GM21529 (cell line): ENCODE results near the gene SLC44A5.
"Not testable (repeated sequence)": the region's sequence is repeated elsewhere in the genome, so short reads cannot be mapped to it uniquely, and the experiment has no call there.

Experiments used
- ATAC-seq: cut with Tn5 transposase; IDR thresholded peaks from one replicate; pipeline ENCODE4 v1.9.1; 2021; ENCODE audit not compliant: unreplicated experiment

Gene SLC44A5

DNA sequence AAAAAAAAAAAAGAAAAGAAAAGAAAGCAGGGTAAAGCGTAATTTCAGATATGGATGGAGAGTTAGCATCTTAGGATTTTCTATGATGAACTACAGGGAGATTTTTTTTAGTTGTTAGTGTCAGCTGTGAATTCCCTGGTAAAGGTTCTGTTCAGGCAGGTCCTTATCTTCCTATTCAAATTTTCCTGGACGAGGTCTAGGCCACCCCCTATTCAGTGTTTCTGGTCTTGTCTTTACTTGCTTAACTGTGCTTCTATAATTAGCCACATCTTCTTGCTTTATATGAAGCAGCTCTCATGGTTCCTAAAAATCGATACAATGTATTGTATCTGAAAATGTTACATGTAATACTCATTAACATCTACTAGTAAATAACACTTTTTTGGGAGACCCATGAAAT, 318.9 kb downstream of the SLC44A5 start:
- no peak for ATAC-seq

- ATAC-seq: no peak
Measured at GRCh38 chr1:75276385-75276784, 334.5 kb downstream of the SLC44A5 start.

DNA sequence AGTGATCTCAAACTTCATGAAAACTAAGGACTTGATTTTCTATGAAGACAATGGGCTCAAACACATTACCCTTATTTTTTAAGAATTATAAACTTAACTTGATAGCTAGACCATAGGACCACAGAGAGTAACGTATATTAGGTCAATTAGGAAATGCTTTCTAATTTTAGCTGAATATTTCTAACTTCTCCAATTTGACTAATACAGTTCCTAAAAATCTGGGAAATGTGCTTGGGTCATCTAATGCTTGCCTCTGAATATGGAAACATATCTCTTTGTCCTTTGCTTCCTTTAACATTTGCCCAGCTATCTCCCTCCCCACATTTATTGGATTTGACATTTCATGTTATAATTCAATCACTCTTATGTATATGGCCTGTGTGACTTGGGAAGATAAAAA, 335.3 kb downstream of the SLC44A5 start:
- ATAC-seq: no peak

- no peak for ATAC-seq
Measured at GRCh38 chr1:75274920-75275506, 335.9 kb downstream of the SLC44A5 start.

DNA sequence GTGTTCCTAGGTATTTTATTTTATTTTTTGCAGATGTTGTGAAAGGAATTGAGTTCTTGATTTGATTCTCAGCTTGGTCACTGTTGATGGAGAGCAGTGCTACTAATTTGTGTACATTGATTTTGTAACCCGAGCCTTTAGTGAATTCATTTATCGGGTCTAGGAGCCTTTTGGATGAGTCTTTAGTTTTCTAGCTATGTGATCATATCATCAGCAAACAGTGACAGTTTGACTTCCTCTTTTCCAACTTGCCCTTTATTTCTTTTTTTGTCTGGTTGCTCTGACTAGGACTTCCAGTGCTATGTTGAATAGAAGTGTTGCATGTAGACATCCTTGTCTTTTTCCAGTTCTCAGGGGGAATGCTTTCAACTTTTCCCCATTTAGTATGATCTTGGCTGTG, 337.8 kb downstream of the SLC44A5 start:
- ATAC-seq: no peak

- peak; percentile 81 for ATAC-seq
Measured at GRCh38 chr1:75265792-75266191, 345.1 kb downstream of the SLC44A5 start.

DNA sequence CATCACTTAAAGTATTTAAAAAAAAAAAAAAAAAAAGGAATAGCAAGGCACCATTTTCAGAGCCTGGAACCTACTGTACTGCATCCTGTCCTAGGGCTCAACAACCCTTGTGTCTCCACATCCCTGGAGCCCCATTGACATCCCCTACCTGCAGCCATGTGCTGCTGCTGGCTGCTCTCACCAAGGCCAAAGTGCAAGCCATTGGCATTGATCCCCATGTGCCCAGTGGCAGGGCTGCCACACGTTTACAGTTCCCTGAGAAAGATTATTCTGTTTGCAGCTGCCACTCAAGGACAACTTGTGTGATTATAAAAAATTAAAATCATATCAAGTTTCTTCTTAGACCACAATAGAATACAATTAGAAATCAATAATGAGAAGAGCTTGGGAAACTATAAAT, 346.8 kb downstream of the SLC44A5 start:
- ATAC-seq: no peak

DNA sequence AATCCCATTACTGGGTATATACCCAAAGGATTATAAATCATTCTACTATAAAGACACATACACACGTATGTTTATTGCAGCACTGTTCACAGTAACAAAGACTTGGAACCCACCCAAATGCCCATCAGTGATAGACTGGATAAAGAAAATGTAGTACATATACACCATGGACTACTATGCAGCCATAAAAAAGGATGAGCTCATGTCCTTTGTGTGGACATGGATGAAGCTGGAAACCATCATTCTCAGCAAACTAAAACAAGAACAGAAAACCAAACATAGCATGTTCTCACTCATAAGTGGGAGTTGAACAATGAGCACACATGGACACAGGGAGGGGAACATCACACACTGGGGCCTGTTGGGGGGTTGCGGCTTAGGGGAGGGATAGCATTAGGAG, 347.3 kb downstream of the SLC44A5 start:
- not testable (repeated sequence) for ATAC-seq

DNA sequence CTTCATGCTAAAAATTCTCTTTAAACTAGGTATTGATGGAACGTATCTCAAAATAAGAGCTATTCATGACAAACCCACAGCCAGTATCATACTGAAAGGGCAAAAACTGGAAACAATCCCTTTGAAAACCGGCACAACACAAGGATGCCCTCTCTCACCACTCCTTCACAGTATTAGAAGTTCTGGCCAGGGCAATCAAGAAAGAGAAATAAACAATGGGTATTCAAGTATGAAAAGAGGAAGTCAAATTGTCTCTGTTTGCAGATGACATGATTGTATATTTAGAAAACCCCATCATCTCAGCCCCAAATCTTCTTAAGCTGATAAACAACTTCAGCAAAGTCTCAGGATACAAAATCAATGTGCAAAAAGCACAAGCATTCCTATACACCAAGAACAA, 349.0 kb downstream of the SLC44A5 start:
- ATAC-seq: not testable (repeated sequence)

DNA sequence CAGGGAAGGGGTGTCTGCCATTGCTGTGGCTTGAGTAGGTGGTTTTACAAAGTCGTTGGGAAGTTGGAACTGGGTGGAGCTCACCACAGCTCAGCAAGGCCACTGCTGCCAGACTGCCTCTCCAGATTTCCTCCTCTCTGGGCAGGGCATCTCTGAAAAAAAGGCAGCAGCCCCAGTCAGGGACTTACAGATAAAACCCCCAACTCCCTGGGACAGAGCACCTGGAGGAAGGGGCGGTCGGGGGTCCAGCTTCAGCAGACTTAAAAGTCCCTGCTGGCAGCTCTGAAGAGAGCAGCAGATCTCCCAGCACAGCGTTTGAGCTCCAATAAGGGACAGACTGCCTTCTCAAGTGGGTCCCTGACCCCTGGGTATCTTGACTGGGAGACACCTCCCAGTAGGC, 352.6 kb downstream of the SLC44A5 start:
- no peak for ATAC-seq

- no peak for ATAC-seq
Measured at GRCh38 chr1:75257424-75257823, 353.5 kb downstream of the SLC44A5 start.

DNA sequence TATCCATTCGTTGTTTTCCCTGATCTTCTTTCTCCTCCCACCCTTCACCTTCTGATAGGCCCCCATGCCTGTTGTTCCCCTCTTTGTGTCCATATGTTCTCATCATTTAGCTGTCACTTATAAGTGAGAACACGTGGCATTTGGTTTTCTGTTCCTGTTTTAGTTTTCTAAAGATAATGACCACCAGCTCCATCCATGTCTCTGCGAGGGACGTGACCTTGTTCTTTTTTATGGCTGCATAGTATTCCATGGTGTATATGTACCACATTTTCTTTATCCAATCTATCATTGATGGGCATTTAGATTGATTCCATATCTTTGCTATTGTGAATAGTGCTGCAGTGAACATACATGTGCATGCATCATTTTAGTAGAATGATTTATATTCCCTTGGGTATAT, 360.8 kb downstream of the SLC44A5 start:
- not testable (repeated sequence) for ATAC-seq

DNA sequence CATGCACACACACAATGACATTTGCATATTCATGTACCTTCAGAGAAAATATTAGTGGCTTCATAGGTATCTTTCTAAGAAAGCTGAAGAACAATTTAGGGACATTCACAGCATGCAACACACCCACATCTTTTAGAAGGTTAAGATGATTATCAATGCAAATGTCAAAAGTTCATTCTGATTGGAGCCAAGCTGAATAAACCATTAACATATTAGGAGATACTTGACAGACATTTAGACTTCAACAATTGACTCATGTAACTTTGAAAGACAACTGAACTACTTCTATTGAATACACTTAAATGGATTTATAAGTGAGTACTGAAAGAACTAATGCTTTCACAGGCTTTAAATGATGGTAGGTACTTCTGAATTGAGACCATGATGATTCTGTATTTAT, 365.7 kb downstream of the SLC44A5 start:
- no peak for ATAC-seq

DNA sequence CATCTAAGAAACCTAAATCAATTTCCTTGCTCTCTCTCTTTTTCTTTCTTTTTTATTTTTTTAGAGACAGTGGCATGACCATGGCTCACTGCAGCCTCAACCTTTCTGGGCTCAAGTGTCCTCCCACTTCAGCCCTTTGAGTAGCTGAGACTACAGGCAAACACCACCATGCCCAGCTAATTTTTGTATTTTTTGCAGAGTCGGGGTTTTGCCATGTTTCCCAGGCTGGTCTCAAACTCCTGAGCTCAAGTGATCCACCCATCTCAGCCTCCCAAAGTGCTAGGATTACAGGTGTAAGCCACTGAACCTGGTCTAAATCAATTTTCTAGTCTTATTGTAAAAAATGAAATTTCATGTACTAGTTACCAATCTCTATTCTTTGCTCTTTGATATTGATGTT, 367.8 kb downstream of the SLC44A5 start:
- no peak for ATAC-seq

DNA sequence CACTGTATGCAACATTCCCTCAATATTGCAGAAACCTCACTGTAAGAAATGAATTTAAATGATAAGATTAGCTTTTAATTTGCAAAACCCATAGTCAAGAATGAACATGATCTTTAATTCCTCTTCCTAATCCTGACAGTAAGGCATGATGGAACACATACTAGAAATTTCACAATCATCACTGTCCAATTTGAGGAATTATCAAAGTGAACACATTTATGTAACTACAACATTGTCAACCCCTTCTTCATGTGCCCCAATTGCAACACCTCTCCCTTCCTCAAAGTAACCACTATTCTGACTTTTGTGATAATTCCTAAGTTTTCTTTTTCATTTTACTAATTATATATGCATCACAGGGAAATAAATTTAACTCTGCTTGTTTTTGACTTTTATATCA, 373.6 kb downstream of the SLC44A5 start:
- ATAC-seq: no peak

GRCh38 chr1:75234562-75234961, 376.4 kb downstream of the SLC44A5 start:
- ATAC-seq: no peak

GRCh38 chr1:75233302-75233929, 377.5 kb downstream of the SLC44A5 start:
- ATAC-seq: peak; percentile 93

- no peak for ATAC-seq
Measured at GRCh38 chr1:75220072-75220471, 390.8 kb downstream of the SLC44A5 start.

- no peak for ATAC-seq
Measured at GRCh38 chr1:75214017-75214416, 396.9 kb downstream of the SLC44A5 start.

DNA sequence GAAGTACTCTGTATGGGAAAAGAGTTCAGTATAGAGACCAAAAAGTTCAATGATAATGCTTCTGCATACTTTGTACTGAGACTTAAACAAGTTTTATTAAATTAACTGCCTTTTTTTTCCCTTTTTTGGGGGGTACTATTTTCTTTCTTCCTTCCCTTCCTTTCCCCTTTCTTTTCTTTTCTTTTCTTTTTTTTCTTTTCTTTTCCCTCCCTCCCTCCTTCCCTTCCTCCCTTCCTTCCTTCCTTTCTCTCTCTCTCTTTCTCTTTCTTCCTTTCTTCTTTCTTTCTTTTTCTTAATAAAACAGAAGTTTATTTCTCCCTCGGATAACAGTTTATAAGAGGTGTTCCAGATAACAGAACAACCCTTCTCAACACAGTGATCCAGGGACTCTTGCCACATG, 399.3 kb downstream of the SLC44A5 start:
- no peak for ATAC-seq

- no peak for ATAC-seq
Measured at GRCh38 chr1:75208862-75209261, 402.1 kb downstream of the SLC44A5 start.

DNA sequence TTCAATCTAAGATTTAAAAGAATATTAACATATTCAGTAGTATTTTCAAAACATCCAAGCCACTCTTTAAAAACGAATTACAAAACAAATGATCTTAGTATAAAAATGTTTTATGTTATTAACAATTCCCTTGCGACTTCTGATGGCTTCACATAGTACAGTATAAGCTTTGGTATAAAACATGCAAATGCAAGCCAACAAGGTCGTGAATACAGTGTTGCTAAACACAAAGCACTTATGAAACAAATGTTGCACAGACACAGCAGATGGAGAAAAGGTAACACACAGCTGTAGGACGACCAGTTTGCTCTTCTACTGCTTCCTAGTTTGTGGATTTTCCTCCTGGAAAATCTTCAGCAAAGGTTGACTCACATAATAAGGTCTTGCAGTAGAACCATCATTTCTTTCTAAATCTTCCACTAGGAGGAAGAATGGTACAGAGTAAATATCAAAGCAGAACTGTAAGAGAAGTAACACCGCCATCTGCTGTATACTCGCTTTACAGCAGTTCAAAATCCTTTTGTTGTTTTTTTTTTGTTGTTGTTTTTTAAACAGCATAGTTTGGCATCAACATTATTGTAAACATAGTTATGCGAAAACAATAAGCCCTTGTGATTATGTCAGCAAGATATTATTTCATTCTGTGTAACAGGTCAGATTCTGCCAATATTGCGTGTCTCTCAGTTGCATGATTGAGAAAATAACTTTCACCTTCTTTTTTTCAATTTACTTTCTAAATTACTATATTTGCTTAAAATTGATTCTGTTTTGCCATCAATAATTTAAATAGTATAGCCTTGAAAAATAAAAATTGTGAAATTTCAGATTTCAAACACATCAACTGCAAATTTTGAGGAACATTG, 407.3 kb downstream of the SLC44A5 start:
- peak; percentile 90 for ATAC-seq
